NB4 (cell line): ENCODE results near the gene INHBC.

ENCODE experiments used
- DNase-seq: peaks from one replicate; pipeline ENCODE4 v3.0.0; 2010; ENCODE audit warnings: low read depth
- H3K4me3 ChIP-seq: one replicate; pipeline ENCODE4 v1.5.1; 2011; ENCODE audit warnings: mild to moderate bottlenecking, low read depth, low read length, moderate library complexity
- CTCF ChIP-seq: IDR thresholded peaks from one replicate; pipeline ENCODE4 v1.5.1; 2012; ENCODE audit warnings: low read depth, low read length
- MAX ChIP-seq: IDR thresholded peaks from 2 replicates; pipeline ENCODE4 v1.6.1; 2011; ENCODE audit warnings: low read depth, low read length
- MYC ChIP-seq: IDR thresholded peaks from 2 replicates; pipeline ENCODE4 v1.6.1; 2011; ENCODE audit warnings: low read depth, low read length
- POLR2A ChIP-seq: IDR thresholded peaks from 2 replicates; pipeline ENCODE4 v1.6.1; 2011; ENCODE audit warnings: mild to moderate bottlenecking; ENCODE audit not compliant: insufficient read length; ENCODE audit errors: extremely low read depth

Gene INHBC

GRCh38 chr12:57459750-57460467 is 25.3 kb downstream of the INHBC start, which contains the start of gene GLI1:
TSS of gene GLI1 (plus strand) at chr12:57459785. CDS start at chr12:57463692, 3,907 bp downstream.
- no peak for TF ChIP-seq CTCF
- peak within 1 kb of the TSS; percentile 76 for H3K4me3 ChIP-seq
- DNase-seq: no peak

GRCh38 chr12:57460468-57460784 is 25.8 kb downstream of the INHBC start:
- no peak for TF ChIP-seq CTCF
- no peak for TF ChIP-seq POLR2A
- TF ChIP-seq MYC: no peak
- TF ChIP-seq MAX: no peak
- H3K4me3 ChIP-seq: no peak overlapping the region
- no peak for DNase-seq

- TF ChIP-seq MAX (no peak), POLR2A (no peak), MYC (no peak), CTCF (no peak)
- no peak for DNase-seq
- no peak overlapping the region for H3K4me3 ChIP-seq
These were observed 26.3 kb downstream of the INHBC start for GRCh38 chr12:57460841-57461275.

GRCh38 chr12:57461276-57461916 is 26.8 kb downstream of the INHBC start:
- peak overlapping the region; percentile 44 for H3K4me3 ChIP-seq
- TF ChIP-seq MYC (no peak), MAX (no peak), CTCF (no peak), POLR2A (no peak)
- peak; percentile 42 for DNase-seq

- peak; percentile 30 for DNase-seq
- no peak for TF ChIP-seq POLR2A
- no peak for TF ChIP-seq MAX
- no peak for TF ChIP-seq CTCF
- TF ChIP-seq MYC: no peak
- peak overlapping the region; percentile 44 for H3K4me3 ChIP-seq
These were observed 27.3 kb downstream of the INHBC start for GRCh38 chr12:57461917-57462250.
